HUES6 (cell line): ENCODE measurements around the gene LRP5.

Experiments used
- H3K27ac ChIP-seq: 2 replicates; pipeline ENCODE4 v1.7.0; 2013; ENCODE audit warnings: low read depth, mild to moderate bottlenecking, low read length, inconsistent platforms
- H3K27me3 ChIP-seq: 2 replicates; pipeline ENCODE4 v1.6.1; 2013; ENCODE audit warnings: low read length; ENCODE audit not compliant: control insufficient read depth, insufficient read depth
- H3K36me3 ChIP-seq: 2 replicates; pipeline ENCODE4 v1.6.1; 2013; ENCODE audit warnings: low read length; ENCODE audit not compliant: control insufficient read depth, insufficient read depth
- H3K4me1 ChIP-seq: 2 replicates; pipeline ENCODE4 v1.6.1; 2013; ENCODE audit warnings: low read length; ENCODE audit not compliant: control insufficient read depth, insufficient read depth
- H3K4me3 ChIP-seq: 2 replicates; pipeline ENCODE4 v1.5.1; 2013; ENCODE audit warnings: low read depth, low read length
- H3K9ac ChIP-seq: one replicate; pipeline ENCODE4 v1.6.1; 2013; ENCODE audit warnings: mild to moderate bottlenecking, low read length
- H3K9me3 ChIP-seq: 2 replicates; pipeline ENCODE4 v1.6.1; 2013; ENCODE audit warnings: low read depth, low read length; ENCODE audit not compliant: control insufficient read depth, insufficient read depth

Gene LRP5

GRCh38 chr11:68414496-68415221 is 102.3 kb downstream of the LRP5 start:
- Histone ChIP-seq H3K27ac (no peak overlapping the region), H3K36me3 (peaks cover 71% of the 10 kb centered on the region), H3K4me1 (no peaks in the 10 kb centered on the region; the same call in 1 of the 2 replicates), H3K27me3 (no peaks in the 10 kb centered on the region), H3K9ac (no peak overlapping the region), H3K4me3 (no peak overlapping the region), H3K9me3 (no peaks in the 10 kb centered on the region)

DNA sequence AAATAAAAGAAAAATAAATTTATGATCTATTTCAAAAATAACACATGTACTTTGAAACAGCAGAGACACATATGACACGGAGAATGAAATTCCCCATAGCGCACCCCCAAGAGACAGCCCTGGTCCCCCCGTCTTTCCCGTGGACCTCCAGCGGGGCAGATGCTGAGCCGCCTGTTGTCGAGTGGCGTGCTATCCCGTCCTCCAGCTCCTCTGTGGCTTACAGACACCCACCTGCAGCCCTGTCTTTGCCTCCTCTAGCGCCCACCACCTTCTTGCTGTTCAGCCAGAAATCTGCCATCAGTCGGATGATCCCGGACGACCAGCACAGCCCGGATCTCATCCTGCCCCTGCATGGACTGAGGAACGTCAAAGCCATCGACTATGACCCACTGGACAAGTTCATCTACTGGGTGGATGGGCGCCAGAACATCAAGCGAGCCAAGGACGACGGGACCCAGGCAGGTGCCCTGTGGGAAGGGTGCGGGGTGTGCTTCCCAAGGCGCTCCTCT is 103.7 kb downstream of the LRP5 start:
- H3K9ac ChIP-seq, result no peak overlapping the region
- H3K4me1 ChIP-seq, result no peaks in the 10 kb centered on the region; the same call in 1 of the 2 replicates
- H3K27me3 ChIP-seq, result no peaks in the 10 kb centered on the region
- peaks cover 64% of the 10 kb centered on the region for H3K36me3 ChIP-seq
- H3K4me3 ChIP-seq, result no peak overlapping the region
- no peak overlapping the region for H3K27ac ChIP-seq
- no peaks in the 10 kb centered on the region for H3K9me3 ChIP-seq

GRCh38 chr11:68418648-68419047 is 106.3 kb downstream of the LRP5 start:
- Histone ChIP-seq H3K27ac (no peak overlapping the region), H3K9ac (no peak overlapping the region), H3K36me3 (peaks cover 44% of the 10 kb centered on the region), H3K9me3 (no peaks in the 10 kb centered on the region), H3K27me3 (no peaks in the 10 kb centered on the region), H3K4me1 (no peaks in the 10 kb centered on the region; the same call in 1 of the 2 replicates), H3K4me3 (no peak overlapping the region)

DNA sequence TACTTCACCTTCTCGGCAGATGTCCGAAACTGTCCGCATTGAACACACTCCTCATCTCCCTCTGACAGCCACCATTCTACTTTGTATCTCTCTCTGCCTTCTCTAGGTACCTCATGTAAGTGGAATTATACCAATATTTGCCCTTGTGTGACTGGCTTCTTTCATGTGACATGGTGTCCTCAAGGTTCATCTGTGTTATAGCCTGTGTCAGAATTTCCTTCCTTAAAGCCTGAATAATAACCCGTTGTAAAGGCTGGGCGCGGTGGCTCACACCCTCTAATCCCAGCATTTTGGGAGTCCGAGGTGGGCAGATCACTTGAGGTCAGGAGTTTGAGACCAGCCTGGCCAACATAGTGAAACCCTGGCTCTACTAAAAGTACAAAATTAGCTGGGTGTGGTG is 107.8 kb downstream of the LRP5 start:
- Histone ChIP-seq H3K9me3 (no peaks in the 10 kb centered on the region), H3K27me3 (no peaks in the 10 kb centered on the region), H3K36me3 (peaks cover 38% of the 10 kb centered on the region), H3K4me1 (no peaks in the 10 kb centered on the region; the same call in 1 of the 2 replicates), H3K9ac (no peak overlapping the region), H3K4me3 (no peak overlapping the region), H3K27ac (no peak overlapping the region)

DNA sequence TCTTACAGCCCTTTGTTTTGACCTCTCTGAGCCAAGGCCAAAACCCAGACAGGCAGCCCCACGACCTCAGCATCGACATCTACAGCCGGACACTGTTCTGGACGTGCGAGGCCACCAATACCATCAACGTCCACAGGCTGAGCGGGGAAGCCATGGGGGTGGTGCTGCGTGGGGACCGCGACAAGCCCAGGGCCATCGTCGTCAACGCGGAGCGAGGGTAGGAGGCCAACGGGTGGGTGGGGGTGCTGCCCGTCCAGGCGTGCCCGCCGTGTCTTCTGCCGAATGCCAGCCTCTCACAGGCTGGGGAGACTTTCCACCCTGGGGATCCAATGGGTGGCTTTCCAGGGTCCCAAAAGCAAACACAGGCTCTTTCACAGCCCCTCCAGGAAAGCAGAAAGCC is 111.1 kb downstream of the LRP5 start:
- H3K27me3 ChIP-seq, result no peaks in the 10 kb centered on the region
- H3K9me3 ChIP-seq, result no peaks in the 10 kb centered on the region
- no peak overlapping the region for H3K4me3 ChIP-seq
- H3K27ac ChIP-seq, result no peak overlapping the region
- no peaks in the 10 kb centered on the region; the same call in 1 of the 2 replicates for H3K4me1 ChIP-seq
- H3K36me3 ChIP-seq, result peaks cover 45% of the 10 kb centered on the region
- no peak overlapping the region for H3K9ac ChIP-seq

DNA sequence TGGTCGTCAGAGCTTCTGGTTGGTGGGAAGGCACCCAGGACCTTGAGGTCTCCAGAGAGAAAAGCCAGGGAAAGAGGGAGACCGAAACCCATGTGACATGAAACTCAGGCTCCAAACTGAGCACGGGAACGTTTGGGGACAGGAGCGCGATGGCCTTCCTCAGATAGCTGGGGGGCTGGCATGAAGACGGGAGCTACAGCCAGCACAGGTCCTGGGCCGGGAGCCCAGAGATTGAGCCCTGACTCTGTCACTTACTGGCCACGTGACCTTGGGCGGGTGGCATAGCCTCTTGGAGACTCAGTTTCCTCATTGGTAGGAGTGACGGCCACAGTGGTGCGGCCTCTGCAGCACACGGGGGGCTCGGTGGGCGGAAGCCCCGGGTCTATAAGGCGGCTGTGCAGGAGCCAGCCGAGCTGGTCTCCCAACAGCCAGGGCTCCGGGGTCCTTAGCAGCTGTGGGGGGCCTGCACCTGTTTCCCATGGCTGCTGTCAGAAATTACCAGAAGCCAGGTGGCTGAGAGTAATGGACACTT is 111.8 kb downstream of the LRP5 start:
- Histone ChIP-seq H3K4me1 (no peaks in the 10 kb centered on the region), H3K4me3 (no peak overlapping the region), H3K27ac (no peak overlapping the region), H3K27me3 (no peaks in the 10 kb centered on the region), H3K36me3 (peaks cover 51% of the 10 kb centered on the region), H3K9ac (no peak overlapping the region), H3K9me3 (peaks cover 2% of the 10 kb centered on the region)

DNA sequence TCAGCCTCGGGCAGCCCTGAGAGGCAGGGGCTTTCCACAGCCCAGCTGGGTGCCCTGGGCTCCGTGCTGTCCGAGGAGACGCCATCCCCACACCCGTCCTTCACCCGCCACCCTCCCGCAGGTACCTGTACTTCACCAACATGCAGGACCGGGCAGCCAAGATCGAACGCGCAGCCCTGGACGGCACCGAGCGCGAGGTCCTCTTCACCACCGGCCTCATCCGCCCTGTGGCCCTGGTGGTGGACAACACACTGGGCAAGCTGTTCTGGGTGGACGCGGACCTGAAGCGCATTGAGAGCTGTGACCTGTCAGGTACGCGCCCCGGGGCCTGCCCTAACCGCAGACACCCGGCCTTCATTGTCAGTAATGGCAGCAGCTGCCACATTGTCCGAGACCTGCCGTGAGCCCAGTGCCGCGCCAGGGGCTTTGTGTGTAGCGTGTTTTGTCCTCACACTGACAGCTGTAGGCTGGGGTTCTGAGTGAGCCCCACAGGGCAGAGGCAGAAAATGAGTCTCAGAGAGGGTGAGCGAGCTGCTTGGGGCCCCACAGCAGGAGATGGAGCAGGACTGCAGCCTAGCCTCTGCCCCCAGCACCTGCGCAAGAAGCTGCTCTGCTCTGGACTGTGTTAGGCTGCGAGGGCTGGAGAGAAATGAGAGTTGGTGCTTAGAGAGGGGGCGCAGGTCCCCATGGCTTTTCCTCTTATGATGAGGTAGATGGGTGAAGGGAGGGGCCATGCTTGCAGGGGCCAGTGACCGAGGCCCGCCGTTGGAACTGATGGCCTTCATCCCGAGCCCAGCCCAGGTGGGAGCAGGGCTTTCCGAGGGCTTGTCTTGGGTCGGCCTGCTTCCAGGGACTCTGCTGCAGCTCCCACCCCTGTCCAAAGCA is 112.8 kb downstream of the LRP5 start:
- Histone ChIP-seq H3K4me1 (no peaks in the 10 kb centered on the region), H3K36me3 (peaks cover 55% of the 10 kb centered on the region), H3K9ac (no peak overlapping the region), H3K9me3 (peaks cover 9% of the 10 kb centered on the region), H3K27me3 (no peaks in the 10 kb centered on the region), H3K27ac (no peak overlapping the region), H3K4me3 (no peak overlapping the region)

GRCh38 chr11:68425866-68426380 is 113.5 kb downstream of the LRP5 start:
- H3K4me1 ChIP-seq, result no peaks in the 10 kb centered on the region
- no peak overlapping the region for H3K27ac ChIP-seq
- no peak overlapping the region for H3K9ac ChIP-seq
- H3K36me3 ChIP-seq, result peaks cover 59% of the 10 kb centered on the region
- no peaks in the 10 kb centered on the region for H3K27me3 ChIP-seq
- no peak overlapping the region for H3K4me3 ChIP-seq
- peaks cover 9% of the 10 kb centered on the region for H3K9me3 ChIP-seq

DNA sequence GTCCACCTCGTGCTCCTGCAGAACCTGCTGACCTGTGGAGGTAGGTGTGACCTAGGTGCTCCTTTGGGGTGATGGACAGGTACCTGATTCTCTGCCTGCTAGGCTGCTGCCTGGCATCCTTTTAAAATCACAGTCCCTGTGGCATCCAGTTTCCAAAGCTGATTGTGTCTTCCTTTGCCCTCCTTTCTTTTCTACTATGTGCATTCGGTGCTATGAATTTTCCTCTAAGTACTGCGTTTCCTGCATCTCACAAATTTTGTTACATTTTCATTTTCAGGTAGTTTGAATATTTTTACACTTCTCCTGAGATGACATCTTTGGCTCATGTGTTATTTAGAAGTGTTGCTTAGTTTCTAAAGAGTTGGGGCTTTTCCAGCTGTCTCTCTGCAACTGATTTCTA is 117.3 kb downstream of the LRP5 start:
- Histone ChIP-seq H3K27me3 (no peaks in the 10 kb centered on the region), H3K36me3 (peaks cover 80% of the 10 kb centered on the region), H3K4me3 (no peak overlapping the region), H3K27ac (no peak overlapping the region), H3K4me1 (no peaks in the 10 kb centered on the region), H3K9ac (no peak overlapping the region), H3K9me3 (peaks cover 9% of the 10 kb centered on the region)

DNA sequence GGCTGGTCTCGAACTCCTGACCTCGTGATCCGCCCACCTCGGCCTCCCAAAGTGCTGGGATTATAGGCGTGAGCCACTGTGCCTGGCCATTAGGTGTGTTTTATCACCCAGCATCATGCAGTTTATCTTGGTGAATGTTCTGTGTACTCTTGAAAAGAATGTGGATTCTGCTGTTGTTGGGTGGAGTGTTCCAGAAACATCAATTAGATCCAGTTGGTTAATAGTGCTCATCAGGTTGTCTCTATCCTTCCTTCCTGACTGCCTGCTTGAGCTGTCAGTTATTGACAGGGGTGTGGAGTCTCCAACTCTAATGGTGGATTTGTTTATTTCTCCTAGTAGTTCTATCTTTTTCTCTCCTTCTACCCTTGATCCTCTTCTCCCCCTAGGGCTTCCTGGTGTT is 118.0 kb downstream of the LRP5 start:
- Histone ChIP-seq H3K27me3 (no peaks in the 10 kb centered on the region), H3K4me1 (no peaks in the 10 kb centered on the region), H3K4me3 (no peak overlapping the region), H3K27ac (no peak overlapping the region), H3K36me3 (peaks cover 80% of the 10 kb centered on the region), H3K9ac (no peak overlapping the region), H3K9me3 (peaks cover 9% of the 10 kb centered on the region)
